ENCODE measurements around the gene CDH16. TPM values are rescaled to one million over a fixed set of nuclear protein-coding genes. Genes with fewer than 3 reads are reported as not detected.

The CDH16 gene
- total and polyA plus RNA-seq, 2 of the 13 experiments (the other 11 are each of a cell fraction or from before 2014, with no cell fraction given) = 2.7 to 3.9 TPM

GRCh38 chr16:66904846-66905632 is 13.6 kb downstream of the CDH16 start (continued):
- TF ChIP-seq, protein P1, sequence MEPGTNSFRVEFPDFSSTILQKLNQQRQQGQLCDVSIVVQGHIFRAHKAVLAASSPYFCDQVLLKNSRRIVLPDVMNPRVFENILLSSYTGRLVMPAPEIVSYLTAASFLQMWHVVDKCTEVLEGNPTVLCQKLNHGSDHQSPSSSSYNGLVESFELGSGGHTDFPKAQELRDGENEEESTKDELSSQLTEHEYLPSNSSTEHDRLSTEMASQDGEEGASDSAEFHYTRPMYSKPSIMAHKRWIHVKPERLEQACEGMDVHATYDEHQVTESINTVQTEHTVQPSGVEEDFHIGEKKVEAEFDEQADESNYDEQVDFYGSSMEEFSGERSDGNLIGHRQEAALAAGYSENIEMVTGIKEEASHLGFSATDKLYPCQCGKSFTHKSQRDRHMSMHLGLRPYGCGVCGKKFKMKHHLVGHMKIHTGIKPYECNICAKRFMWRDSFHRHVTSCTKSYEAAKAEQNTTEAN (CRISPR knock-in tag; conservative IDR thresholded peaks at IDR 0.05) = no peak; the same call in 1 of the 2 replicates
- TF ChIP-seq, protein P2, sequence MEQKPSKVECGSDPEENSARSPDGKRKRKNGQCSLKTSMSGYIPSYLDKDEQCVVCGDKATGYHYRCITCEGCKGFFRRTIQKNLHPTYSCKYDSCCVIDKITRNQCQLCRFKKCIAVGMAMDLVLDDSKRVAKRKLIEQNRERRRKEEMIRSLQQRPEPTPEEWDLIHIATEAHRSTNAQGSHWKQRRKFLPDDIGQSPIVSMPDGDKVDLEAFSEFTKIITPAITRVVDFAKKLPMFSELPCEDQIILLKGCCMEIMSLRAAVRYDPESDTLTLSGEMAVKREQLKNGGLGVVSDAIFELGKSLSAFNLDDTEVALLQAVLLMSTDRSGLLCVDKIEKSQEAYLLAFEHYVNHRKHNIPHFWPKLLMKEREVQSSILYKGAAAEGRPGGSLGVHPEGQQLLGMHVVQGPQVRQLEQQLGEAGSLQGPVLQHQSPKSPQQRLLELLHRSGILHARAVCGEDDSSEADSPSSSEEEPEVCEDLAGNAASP (CRISPR knock-in tag; IDR thresholded peaks at IDR 0.05; ENCODE audit: borderline replicate concordance) = peak; percentile 79
- TF ChIP-seq, protein P3, sequence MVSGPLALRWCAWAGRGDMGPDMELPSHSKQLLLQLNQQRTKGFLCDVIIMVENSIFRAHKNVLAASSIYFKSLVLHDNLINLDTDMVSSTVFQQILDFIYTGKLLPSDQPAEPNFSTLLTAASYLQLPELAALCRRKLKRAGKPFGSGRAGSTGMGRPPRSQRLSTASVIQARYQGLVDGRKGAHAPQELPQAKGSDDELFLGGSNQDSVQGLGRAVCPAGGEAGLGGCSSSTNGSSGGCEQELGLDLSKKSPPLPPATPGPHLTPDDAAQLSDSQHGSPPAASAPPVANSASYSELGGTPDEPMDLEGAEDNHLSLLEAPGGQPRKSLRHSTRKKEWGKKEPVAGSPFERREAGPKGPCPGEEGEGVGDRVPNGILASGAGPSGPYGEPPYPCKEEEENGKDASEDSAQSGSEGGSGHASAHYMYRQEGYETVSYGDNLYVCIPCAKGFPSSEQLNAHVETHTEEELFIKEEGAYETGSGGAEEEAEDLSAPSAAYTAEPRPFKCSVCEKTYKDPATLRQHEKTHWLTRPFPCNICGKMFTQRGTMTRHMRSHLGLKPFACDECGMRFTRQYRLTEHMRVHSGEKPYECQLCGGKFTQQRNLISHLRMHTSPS (CRISPR knock-in tag; IDR thresholded peaks at IDR 0.05; ENCODE audit: low read depth) = no peak
- no peak for TF ChIP-seq ZNF570 (CRISPR knock-in tag; IDR thresholded peaks at IDR 0.05; ENCODE audit: borderline replicate concordance)
- TF ChIP-seq MXI1 (IDR thresholded peaks at IDR 0.05; ENCODE audit: borderline replicate concordance, low read depth, low read length) = 0 out of 3 replicates have a peak, but pooled peaks have one; percentile 2
- TF ChIP-seq SNAPC2 (CRISPR knock-in tag; IDR thresholded peaks at IDR 0.05) = no peak
- no peak; the same call in none of the 2 replicates for TF ChIP-seq TAF1 (CRISPR knock-in tag; IDR thresholded peaks at IDR 0.05)
- no peak for TF ChIP-seq ZNF20 (CRISPR knock-in tag; IDR thresholded peaks at IDR 0.05)
- no peak for TF ChIP-seq ZNF33B (CRISPR knock-in tag; IDR thresholded peaks at IDR 0.05)
- TF ChIP-seq RORA (CRISPR knock-in tag; IDR thresholded peaks at IDR 0.05) = no peak
- TF ChIP-seq PRDM4 (CRISPR knock-in tag; IDR thresholded peaks at IDR 0.05; ENCODE audit: borderline replicate concordance) = no peak
- no peak for TF ChIP-seq ZNF282 (IDR thresholded peaks at IDR 0.05; ENCODE audit: partially characterized antibody)
- TF ChIP-seq, protein P4, sequence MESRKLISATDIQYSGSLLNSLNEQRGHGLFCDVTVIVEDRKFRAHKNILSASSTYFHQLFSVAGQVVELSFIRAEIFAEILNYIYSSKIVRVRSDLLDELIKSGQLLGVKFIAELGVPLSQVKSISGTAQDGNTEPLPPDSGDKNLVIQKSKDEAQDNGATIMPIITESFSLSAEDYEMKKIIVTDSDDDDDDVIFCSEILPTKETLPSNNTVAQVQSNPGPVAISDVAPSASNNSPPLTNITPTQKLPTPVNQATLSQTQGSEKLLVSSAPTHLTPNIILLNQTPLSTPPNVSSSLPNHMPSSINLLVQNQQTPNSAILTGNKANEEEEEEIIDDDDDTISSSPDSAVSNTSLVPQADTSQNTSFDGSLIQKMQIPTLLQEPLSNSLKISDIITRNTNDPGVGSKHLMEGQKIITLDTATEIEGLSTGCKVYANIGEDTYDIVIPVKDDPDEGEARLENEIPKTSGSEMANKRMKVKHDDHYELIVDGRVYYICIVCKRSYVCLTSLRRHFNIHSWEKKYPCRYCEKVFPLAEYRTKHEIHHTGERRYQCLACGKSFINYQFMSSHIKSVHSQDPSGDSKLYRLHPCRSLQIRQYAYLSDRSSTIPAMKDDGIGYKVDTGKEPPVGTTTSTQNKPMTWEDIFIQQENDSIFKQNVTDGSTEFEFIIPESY (CRISPR knock-in tag; IDR thresholded peaks at IDR 0.05) = no peak
- TF ChIP-seq, protein P5, sequence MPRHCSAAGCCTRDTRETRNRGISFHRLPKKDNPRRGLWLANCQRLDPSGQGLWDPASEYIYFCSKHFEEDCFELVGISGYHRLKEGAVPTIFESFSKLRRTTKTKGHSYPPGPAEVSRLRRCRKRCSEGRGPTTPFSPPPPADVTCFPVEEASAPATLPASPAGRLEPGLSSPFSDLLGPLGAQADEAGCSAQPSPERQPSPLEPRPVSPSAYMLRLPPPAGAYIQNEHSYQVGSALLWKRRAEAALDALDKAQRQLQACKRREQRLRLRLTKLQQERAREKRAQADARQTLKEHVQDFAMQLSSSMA (CRISPR knock-in tag; IDR thresholded peaks at IDR 0.05) = 0 out of 2 replicates have a peak, but pooled peaks have one; percentile 26
- TF ChIP-seq MTF1 (CRISPR knock-in tag; IDR thresholded peaks at IDR 0.05) = no peak
- no peak for TF ChIP-seq MBD4 (IDR thresholded peaks at IDR 0.05; ENCODE audit: borderline replicate concordance, low read length)
- peak; percentile 34; the same call in 1 of the 2 replicates for TF ChIP-seq ZNF558 (CRISPR knock-in tag; IDR thresholded peaks at IDR 0.05; ENCODE audit: borderline replicate concordance)
- peak; percentile 77; the same call in 1 of the 2 replicates for TF ChIP-seq ZBTB20 (CRISPR knock-in tag; IDR thresholded peaks at IDR 0.05; ENCODE audit: borderline replicate concordance, low read depth)
- TF ChIP-seq ZNF501 (CRISPR knock-in tag; IDR thresholded peaks at IDR 0.05) = peak; percentile 9; the same call in 1 of the 2 replicates

Measured in HepG2 (cell line).